ENCODE data around the gene CPSF4.

- TF ChIP-seq CTCF (IDR thresholded peaks at IDR 0.05; ENCODE audit: poor library complexity, severe bottlenecking) (no peak), POLR2AphosphoS5 (IDR thresholded peaks at IDR 0.05) (no peak)
Measured at GRCh38 chr7:99397297-99397983, 41.3 kb upstream of the CPSF4 start.

Measured in neural cell (in vitro differentiated cells).